ENCODE data around the gene BBOX1.

Gene BBOX1

DNA sequence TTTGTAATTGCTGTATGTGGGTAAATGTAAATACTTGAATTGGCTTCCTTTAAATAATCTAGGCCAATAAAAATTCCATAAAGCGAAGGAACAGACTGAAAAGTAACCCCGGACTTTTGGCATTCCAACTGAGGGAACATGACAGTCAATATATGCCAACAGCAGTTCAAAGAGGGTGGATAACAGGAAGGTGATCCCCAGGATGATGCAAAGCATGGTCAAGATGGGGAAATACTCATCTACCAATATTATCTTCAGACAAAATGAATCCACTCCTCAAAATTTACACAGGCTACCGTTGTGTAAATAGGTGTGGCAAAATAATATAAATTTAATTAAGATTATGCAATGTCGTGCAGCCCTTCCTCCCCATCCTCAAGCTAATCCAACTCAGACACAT lies 56.9 kb downstream of the BBOX1 start:
- no peak for DNase-seq (ENCODE audit: low read depth, low spot score)
- in situ Hi-C loops (cut with HindIII; ENCODE audit: low sequenced_read_pairs): no loop called here
- H3K4me3 ChIP-seq (ENCODE audit: low read depth, low read length): no peak overlapping the region
- TF ChIP-seq, protein P1, sequence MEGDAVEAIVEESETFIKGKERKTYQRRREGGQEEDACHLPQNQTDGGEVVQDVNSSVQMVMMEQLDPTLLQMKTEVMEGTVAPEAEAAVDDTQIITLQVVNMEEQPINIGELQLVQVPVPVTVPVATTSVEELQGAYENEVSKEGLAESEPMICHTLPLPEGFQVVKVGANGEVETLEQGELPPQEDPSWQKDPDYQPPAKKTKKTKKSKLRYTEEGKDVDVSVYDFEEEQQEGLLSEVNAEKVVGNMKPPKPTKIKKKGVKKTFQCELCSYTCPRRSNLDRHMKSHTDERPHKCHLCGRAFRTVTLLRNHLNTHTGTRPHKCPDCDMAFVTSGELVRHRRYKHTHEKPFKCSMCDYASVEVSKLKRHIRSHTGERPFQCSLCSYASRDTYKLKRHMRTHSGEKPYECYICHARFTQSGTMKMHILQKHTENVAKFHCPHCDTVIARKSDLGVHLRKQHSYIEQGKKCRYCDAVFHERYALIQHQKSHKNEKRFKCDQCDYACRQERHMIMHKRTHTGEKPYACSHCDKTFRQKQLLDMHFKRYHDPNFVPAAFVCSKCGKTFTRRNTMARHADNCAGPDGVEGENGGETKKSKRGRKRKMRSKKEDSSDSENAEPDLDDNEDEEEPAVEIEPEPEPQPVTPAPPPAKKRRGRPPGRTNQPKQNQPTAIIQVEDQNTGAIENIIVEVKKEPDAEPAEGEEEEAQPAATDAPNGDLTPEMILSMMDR (IDR thresholded peaks at IDR 0.05; ENCODE audit: low read depth, low read length): no peak

DNA sequence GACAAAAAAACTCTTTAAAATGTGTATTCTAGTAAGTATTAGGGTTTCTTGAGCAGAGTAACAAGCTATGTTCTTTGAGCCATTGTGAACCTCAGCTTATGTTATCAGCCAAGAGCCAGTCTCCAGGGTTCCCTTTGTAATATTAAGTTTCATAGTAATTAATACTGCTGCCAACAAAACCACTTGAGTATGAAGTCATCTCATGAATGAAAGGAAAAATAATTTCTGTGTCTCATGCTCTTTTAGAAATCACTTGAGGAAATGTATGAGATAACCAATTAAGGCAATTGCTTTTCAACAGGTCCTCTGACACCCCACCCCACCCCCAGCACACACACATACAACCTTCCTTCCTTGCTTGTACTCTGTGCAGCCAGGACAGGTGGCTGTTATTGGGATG lies 59.9 kb downstream of the BBOX1 start:
- no peak for DNase-seq (ENCODE audit: low read depth, low spot score)
- TF ChIP-seq, protein P1 (IDR thresholded peaks at IDR 0.05; ENCODE audit: low read depth, low read length): no peak
- no peak overlapping the region for H3K4me3 ChIP-seq (ENCODE audit: low read depth, low read length)
- in situ Hi-C loops (cut with HindIII; ENCODE audit: low sequenced_read_pairs): no loop called here

DNA sequence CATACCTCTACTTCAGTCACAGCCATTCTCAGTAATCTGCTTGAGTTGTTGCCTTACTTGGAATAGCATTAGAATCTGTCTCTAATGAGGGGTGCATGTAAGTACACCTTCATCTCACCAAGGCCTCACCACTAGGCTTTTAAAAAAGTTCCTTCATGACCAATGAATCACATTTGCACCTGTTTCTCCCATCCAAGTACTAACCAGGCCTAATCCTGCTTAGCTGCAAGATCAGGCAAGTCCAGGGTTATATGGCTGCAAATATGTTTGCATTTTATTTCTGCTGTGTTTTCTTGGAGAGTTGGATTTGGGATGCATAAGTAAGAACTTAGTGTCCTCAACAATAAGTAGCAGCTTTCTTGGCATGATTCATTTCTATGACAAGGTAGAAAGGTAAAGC lies 66.9 kb downstream of the BBOX1 start:
- TF ChIP-seq, protein P1 (IDR thresholded peaks at IDR 0.05; ENCODE audit: low read depth, low read length): no peak
- DNase-seq (ENCODE audit: low read depth, low spot score): no peak
- H3K4me3 ChIP-seq (ENCODE audit: low read depth, low read length): no peak overlapping the region
- in situ Hi-C loops (cut with HindIII; ENCODE audit: low sequenced_read_pairs): no loop called here

DNA sequence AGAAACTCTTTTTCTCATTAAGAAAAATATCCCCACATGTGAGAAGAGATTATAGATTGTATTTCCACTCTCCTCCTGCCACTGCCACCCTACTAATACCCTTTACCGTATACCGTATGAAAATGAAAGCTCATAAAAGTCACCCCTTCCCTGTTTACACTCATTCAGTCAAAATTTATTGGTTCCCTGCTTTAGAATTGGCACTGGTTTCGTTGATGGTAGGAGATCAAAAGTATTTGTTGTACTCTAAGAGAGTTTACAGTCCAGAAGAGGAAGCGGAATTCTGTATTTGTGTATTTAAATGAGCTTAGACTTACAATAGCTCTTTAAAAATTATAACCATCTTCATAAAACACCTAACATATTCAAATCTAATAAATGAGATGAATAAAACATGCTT lies 68.2 kb downstream of the BBOX1 start:
- TF ChIP-seq, protein P1 (IDR thresholded peaks at IDR 0.05; ENCODE audit: low read depth, low read length): no peak
- in situ Hi-C loops (cut with HindIII; ENCODE audit: low sequenced_read_pairs): no loop called here

DNA sequence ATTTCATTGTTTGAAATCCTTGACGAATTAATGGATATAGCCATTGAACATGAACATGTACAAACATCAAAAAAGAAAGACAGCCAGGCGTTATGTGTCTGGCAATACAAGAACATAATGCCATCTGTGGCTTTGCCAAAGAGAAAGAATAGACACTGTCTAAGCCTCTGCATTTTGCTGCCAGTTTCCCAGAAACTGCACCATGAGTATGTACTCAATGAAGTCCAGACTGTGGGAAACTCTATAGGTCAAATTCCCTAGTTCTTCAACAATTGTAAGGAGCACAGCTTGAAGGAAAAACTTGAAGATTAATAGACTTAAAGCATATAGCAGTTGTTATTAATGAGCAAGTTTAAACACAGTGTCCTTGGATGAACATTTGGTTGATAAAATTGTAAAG lies 71.3 kb downstream of the BBOX1 start:
- no peak for DNase-seq (ENCODE audit: low read depth, low spot score)
- TF ChIP-seq, protein P1 (IDR thresholded peaks at IDR 0.05; ENCODE audit: low read depth, low read length): no peak
- in situ Hi-C loops (cut with HindIII; ENCODE audit: low sequenced_read_pairs): no loop called here
- no peak overlapping the region for H3K4me3 ChIP-seq (ENCODE audit: low read depth, low read length)

More for the DNA sequence above, 68.2 kb downstream of the BBOX1 start:
- no peak overlapping the region for H3K4me3 ChIP-seq (ENCODE audit: low read depth, low read length)
- no peak for DNase-seq (ENCODE audit: low read depth, low spot score)

DNA sequence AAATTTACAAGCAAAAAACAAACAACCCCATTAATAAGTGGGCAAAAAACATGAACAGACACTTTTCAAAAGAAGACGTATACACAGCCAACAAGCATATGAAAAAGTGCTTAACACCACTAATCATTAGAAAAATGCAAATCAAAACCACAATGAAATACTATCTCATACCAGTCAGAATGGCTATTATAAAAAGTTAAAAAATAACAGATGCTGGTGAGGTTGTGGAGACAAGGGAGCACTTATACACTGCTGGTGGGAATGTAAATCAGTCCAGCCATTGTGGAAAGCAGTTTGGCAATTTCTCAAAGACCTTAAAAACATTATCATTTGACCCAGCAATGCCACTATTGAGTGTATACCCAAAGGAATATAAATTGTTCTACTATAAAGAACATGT lies 72.3 kb downstream of the BBOX1 start:
- no peak overlapping the region for H3K4me3 ChIP-seq (ENCODE audit: low read depth, low read length)
- TF ChIP-seq, protein P1 (IDR thresholded peaks at IDR 0.05; ENCODE audit: low read depth, low read length): no peak
- in situ Hi-C loops (cut with HindIII; ENCODE audit: low sequenced_read_pairs): no loop called here
- no peak for DNase-seq (ENCODE audit: low read depth, low spot score)

All from astrocyte of the spinal cord (primary cell).